OCI-LY1 (cell line): ENCODE data around the gene ROR1.

Experiments used
- CTCF ChIP-seq: fragments of 200-600 bp; sonication (generic), shearing (Covaris generic); IDR thresholded peaks from 2 replicates; pipeline ENCODE4 v1.5.1; 2017; ENCODE audit warnings: mild to moderate bottlenecking, antibody characterized with exemption, low read length, moderate library complexity, mixed read lengths
- EZH2 ChIP-seq: fragments of 200-600 bp; sonication (generic), shearing (Covaris generic); IDR thresholded peaks from 2 replicates; pipeline ENCODE4 v1.8.0; 2017; ENCODE audit warnings: borderline replicate concordance, mixed run types, mild to moderate bottlenecking, antibody characterized with exemption, low read length, moderate library complexity, mixed read lengths

- TF ChIP-seq CTCF, result no peak
- TF ChIP-seq EZH2, result no peak
Observed at GRCh38 chr1:63817700-63818099, 43.9 kb downstream of the ROR1 start.
